HG03108 (cell line): ENCODE measurements around the gene ATP5ME.
"Not testable (repeated sequence)": the region's sequence is repeated elsewhere in the genome, so short reads cannot be mapped to it uniquely, and the experiment has no call there.

Source experiments
- ATAC-seq: cut with Tn5 transposase; IDR thresholded peaks from one replicate; pipeline ENCODE4 v1.9.1; 2021; ENCODE audit warnings: moderate library complexity; ENCODE audit not compliant: unreplicated experiment

ATP5ME gene

DNA sequence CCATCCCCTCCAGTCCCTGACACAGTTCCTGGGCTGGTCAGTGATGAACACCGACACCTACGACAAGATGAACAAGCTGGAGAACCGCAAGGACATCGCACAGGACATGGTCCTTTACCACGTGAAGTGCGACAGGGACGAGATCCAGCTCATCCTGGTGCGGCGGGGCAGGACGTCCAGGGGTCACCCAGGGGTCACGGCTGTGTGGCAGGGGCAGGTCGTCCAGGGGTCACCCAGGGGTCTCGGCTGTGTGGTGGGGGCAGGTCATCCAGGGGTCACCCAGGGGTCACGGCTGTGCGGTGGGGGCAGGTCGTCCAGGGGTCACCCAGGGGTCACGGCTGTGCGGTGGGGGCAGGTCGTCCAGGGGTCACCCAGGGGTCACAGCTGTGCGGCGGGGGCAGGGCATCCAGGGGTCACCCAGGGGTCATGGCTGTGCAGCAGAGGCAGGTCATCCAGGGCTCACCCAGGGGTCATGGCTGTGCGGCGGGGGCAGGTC is 16.7 kb downstream of the ATP5ME start:
- no peak for ATAC-seq

GRCh38 chr4:656436-657337 is 17.4 kb downstream of the ATP5ME start:
- no peak for ATAC-seq

DNA sequence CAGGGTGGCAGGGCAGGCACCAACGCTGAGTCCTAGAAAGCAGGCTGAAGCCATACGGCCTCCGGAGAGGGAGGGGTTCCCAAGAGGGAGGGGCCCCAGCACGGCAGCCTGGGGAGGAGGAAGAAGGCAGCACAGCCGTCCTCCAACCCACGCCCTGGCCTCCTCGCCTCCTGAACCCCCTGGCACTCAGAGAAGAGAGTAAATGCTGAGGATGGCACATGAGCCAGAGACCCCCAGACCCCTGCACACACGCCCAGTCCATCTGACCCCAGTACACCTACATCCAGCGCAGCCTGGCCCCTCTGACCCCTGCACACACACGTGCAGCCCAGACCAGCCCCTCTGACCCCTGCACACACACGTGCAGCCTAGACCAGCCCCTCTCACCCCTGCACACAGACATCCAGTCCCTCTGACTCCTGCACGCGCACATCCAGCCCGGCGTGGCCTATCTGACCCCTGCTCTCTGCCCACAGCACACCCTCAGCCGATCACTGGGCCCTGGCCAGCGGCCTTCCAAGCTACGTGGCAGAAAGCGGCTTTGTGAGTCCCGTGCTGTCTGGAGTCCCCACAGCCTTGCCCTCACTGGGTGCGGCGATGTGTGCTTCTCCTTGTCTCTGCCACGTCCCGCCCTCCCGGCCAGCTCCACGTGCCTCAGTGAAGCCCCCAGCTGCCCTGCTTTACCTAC is 18.5 kb downstream of the ATP5ME start:
- no peak for ATAC-seq

DNA sequence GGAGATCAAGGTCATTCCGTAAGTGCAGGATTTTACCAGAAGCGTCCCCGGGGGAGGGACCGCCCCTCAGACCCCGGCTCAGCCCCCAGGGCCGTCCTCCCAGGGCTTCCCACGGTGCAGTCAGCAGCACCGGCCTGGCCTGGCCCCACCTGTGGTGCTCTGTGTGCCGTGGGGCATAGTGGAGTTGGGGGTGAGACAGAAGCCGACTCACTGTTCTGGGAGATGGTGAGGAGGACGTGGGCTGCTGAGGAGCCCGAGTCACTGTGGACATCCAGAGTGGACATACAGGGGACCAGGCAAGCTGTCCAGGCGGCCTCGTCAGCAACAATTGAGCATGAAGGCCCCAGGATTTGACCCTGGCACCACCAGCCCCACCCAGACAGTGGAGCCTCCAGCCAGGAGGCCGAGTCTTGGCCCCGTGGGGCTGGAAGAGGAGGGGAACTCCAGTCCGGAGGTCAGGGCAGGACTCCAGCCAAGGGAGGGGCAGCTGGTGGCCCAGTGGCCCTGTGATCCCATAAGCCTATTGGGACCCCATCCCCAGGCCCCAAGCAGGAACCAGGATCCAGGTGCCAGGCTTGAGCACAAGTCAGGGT is 19.1 kb downstream of the ATP5ME start:
- no peak for ATAC-seq

DNA sequence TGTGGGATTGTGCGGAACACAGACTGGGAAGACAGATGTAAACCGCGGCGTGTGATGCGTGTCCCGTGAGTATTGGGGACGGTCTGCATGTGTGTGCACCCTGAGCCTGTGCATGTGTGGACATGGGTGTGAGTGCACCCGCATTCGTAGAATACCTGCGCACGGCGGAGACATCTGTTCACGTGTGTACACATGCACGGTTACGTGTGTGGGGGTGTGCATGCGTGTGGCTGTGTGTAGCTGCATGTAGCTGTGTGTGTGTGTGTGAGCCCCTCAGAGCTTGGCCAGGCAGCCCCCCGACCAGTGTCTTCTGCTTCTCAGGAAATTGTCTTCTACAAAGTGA is 19.6 kb downstream of the ATP5ME start:
- no peak for ATAC-seq

DNA sequence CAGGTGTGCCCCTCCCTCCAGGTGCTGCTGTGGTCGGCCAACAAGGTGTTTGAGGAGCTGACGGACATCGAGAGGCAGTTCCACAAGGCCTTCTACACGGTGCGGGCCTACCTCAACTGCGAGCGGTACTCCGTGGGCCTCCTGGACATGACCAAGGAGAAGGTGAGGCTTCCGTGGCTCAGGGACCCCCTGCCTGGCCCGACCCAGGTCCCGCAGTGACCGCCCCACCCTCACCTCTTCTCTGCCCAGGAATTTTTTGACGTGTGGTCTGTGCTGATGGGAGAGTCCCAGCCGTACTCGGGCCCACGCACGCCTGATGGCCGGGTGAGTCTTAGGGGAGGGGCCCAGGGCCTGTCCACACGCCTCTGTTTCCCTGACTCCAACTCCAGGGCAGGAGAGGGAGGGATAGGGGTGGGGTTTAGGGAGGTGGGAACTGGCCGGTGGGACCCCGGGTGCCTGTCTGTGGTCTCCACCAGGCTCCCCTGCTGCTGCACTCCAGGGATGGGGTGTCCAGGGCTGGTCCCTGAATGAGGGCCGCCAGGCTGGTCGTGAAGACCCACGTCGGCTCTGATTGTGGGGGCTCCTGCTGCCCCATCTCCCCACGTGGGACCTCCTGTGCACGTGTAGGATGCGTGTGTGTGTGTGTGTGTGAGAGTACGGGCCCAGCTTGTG is 20.1 kb downstream of the ATP5ME start:
- ATAC-seq, result no peak

- ATAC-seq, result no peak
These were observed 20.8 kb downstream of the ATP5ME start for GRCh38 chr4:653080-653821.

DNA sequence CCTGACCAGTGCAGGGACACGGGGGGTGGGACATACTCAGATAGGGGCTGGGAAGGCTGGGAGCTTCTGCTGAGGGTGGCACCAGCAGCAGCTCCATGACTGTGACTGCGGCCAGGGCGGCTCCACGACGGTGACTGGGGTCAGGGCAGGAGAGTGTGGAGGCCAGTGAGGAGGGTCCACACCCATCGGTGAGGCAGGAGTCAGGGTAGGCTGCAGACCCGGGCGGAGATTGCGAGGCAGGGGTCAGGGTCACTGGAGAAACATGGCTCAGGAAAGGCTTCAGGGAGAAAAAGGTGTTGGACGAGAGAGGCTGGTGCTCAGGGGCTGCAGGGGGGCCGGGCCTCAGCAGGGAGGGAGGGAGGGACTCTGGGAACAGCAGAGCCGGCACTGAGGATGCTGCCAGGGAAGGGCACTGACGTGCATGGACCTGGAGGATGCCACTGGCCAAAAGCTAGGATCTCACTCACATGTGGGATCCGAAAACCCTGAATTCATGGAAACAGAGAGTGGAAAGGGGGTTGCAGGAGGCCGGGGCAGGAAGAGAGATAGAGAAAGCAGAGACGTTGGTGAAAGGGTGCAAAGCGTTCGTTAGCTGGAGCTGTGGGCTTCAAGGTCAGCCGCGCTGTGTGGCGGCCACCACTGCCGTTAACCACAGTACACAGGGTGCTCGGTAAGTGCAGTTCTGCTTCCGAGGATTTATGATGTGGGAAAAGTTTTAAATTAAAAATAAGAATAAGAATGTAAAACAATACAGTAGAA is 22.0 kb downstream of the ATP5ME start:
- ATAC-seq, result no peak

GRCh38 chr4:650951-651883 is 22.9 kb downstream of the ATP5ME start:
- ATAC-seq, result no peak

DNA sequence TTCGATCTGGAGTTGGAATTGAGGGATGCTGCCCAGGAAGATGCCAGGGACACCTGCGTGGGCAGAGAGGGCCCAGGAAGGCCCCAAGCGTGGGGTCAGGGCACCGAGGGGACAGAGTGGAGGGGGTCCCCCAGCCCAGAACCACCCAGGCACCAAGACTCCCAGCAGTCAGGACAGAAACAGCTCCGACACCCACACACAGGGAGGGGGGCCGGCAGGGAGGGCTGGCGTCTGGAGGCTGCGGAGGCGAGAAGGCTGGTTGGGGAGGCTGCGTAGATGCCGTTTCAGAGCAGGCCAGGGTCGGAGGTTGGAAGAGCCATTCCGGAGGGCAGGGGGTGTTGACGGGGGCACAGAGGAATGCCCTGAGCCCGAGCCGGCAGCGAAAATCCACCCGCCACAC is 23.6 kb downstream of the ATP5ME start:
- no peak for ATAC-seq

DNA sequence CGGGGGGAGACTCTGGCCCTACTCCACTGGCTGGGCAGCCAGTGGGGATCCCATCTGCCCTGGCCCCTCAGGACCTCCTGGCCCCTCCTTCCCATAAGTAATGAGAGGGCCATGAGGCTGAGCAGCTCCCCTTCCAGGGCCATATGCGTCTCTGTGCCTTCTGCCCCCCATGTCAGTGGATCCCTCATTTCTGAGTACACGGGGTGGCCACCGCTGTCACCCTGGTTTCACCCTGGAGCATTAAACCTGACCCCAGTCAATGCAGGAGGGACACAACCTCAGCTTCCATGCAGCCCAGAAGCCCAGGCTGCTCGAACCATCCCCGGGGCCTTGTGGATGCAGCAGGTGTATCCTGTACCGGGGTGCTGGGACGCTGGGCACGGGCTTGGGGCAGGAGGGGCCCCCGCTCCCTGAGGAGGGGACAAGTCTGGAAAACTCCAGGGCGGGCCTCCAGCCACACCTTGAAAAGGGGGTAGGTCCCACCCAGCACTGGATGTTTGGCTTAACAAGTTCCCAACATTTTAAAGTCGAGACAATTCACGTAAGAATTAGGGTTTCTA is 24.2 kb downstream of the ATP5ME start:
- ATAC-seq, result no peak

DNA sequence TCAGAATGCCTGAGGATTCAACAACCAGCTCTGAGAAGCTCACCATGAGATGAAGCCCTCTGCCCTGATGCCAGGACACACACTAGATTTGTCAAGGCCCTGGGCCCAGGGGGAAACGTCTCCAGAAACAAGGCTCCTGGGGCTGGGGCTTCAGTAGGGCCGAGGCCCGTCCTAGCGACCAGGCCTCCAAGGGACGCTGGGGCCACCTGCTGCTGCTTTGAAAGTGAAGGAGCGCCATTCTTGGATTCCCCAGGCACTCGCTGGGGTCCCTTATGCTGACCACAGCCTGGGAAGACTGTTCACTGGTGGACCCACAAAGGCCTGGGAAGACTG is 24.8 kb downstream of the ATP5ME start:
- no peak for ATAC-seq

DNA sequence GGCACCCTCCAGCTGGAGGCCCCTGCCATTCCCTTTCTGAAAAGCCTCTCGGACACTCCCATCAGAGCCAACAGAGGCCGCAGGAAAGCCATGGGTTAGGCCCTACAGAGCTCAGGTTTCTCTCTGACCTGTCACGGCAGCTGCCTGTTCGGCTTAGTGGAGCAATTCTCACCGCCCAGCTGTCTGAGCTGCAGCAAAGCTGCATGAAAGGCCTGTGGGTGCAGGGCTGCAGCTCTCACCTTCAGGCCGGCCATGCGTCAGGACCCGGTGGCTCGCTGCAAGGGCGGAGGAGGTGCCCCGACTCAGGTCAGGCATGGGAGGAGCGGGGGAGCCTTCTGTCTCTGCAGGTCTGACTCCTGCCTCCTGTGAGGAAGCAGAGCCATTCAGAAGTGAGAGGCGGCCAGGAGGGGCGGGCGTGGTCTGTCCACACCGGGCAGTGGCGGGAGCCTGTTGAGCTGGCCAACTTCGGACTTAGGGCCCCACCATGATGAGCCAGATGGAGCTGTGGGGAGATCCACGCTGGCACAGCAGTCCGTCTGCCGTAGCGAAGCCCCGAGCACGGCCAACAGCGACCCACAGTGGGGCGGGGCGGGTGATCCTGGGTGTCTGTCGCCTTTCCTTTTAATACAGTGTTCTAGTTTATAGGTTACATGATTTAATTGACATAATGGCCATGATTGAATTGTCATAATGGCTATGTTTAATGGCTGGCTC is 25.3 kb downstream of the ATP5ME start:
- ATAC-seq, result no peak

- ATAC-seq, result no peak
These were observed 26.6 kb downstream of the ATP5ME start for GRCh38 chr4:647481-647880.

DNA sequence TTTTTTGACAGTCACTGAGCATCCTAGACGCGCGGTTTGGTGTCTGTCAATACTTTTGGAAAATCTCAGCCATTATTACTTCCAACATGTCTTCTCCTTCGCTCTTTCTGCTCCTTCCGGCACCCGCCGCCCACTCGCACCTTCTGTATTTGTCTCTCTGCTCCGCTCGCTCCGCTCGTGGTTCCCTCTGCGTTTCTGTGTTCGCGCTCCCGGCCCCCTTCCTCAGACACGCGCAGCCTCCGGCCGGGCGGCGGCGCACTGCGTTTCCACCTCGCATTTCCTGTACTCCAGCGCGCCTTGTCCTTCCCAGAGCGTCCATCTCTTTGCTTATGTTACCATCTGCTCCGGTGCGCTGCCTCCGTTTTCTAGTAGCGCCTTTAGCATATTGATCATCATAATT is 27.6 kb downstream of the ATP5ME start:
- no peak for ATAC-seq

DNA sequence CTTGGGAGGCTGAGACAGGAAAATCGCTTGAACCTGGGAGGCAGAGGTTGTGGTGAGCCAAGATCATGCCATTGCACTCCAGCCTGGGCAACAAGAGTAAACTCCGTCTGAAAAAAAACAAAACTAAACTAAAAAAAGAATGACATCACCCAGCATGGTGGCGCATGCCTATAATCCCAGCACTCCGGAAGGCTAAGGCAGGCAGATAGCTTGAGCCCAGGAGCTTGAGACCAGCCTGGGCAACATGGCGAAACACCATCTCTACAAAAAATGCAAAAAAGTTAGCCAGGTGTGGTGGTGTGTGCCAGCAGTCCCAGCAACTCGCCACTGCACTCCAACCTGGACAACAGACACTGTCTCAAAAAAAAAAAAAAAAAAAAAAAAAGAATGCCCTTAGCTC is 31.7 kb downstream of the ATP5ME start:
- not testable (repeated sequence) for ATAC-seq

DNA sequence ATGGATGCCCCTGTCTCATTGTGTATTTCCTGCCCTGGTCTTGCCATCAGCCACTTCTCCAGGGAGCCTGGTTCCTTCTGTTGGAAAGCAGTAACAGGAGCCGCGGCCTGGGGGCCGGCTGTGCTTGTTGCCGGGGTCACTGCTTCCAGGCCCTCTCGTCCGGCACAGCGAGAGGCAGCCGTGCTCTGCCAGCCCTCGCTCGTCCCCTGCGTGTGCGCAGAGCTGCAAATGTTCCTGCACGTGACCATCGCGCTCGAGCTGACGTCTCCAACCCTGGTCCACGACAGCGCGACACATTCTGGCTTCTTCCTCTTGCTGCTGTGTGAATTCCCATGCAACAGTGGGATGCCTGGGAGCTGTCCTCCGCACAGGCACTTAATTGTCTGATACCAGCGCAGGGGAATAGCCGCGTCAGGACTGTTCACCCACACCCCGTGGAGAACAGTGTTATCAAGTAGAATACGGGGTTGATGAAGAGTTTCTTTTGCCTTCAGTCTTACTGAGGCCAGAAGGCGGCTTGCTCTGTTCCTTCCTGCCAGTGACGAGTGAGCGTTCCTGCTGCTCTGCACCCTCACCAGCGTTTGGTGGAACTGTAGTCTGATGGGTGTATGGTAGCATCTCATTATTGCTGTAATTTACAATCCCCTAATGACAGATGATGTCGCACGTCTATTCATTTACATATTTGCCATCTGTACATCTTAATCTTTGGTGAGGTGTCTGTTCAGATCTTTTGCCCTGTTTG is 36.4 kb downstream of the ATP5ME start:
- ATAC-seq, result no peak
